Neuronal stem cell (in vitro differentiated cells): ENCODE results near the gene ZNF669.
A peak's percentile ranks its signal among the peaks of the same experiment; 100 is the strongest.

Experiments used
- DNase-seq: peaks from one replicate; pipeline ENCODE4 v3.0.0-alpha.2; 2013; ENCODE audit warnings: low spot score
- H2AFZ ChIP-seq: one replicate; pipeline ENCODE4 v1.6.1; 2013; ENCODE audit warnings: mild to moderate bottlenecking, low read length, inconsistent platforms
- H2AK5ac ChIP-seq: 2 replicates; pipeline ENCODE4 v1.6.1; 2013; ENCODE audit warnings: low read depth, mild to moderate bottlenecking, inconsistent platforms, low read length, moderate library complexity, mixed read lengths
- H2BK120ac ChIP-seq: 2 replicates; pipeline ENCODE4 v1.6.1; 2013; ENCODE audit warnings: low read depth, mild to moderate bottlenecking, inconsistent platforms, low read length, moderate library complexity, mixed read lengths
- H2BK12ac ChIP-seq: one replicate; pipeline ENCODE4 v1.6.1; 2013; ENCODE audit warnings: low read length, inconsistent platforms
- H2BK15ac ChIP-seq: 2 replicates; pipeline ENCODE4 v1.6.1; 2013; ENCODE audit warnings: mild to moderate bottlenecking, low read length, inconsistent platforms, mixed read lengths
- H2BK5ac ChIP-seq: one replicate; pipeline ENCODE4 v1.6.1; 2013; ENCODE audit warnings: inconsistent platforms, mild to moderate bottlenecking, low read length, moderate library complexity
- H3K14ac ChIP-seq: one replicate; pipeline ENCODE4 v1.6.1; 2013; ENCODE audit warnings: low read length, inconsistent platforms
- H3K18ac ChIP-seq: 2 replicates; pipeline ENCODE4 v1.6.1; 2013; ENCODE audit warnings: low read length, inconsistent platforms
- H3K23ac ChIP-seq: 2 replicates; pipeline ENCODE4 v1.6.1; 2013; ENCODE audit warnings: low read depth, mild to moderate bottlenecking, mixed read lengths, low read length, inconsistent platforms; ENCODE audit not compliant: poor library complexity
- H3K27ac ChIP-seq: replicated peaks from 3 replicates; pipeline ENCODE4 v1.5.1; 2013; ENCODE audit warnings: low read length, inconsistent platforms
- H3K27me3 ChIP-seq, 3 experiments: 2 replicates each; pipeline ENCODE4 v1.6.1; 2013; ENCODE audit warnings: low read length in 3 of 3, mild to moderate bottlenecking in 2 of 3, inconsistent platforms in 1 of 3, low read depth in 1 of 3, mixed read lengths in 1 of 3, moderate library complexity in 1 of 3; ENCODE audit not compliant: control insufficient read depth in 3 of 3, insufficient read depth in 3 of 3
- H3K36me3 ChIP-seq, 2 donors: replicated peaks in 1 of 2; 2 replicates each; pipeline ENCODE4 v1.6.1; 2013; ENCODE audit warnings: low read length in 2 of 2; ENCODE audit not compliant: control insufficient read depth in 2 of 2, insufficient read depth in 2 of 2
- H3K4ac ChIP-seq: 2 replicates; pipeline ENCODE4 v1.6.1; 2013; ENCODE audit warnings: inconsistent platforms, mild to moderate bottlenecking, low read length, moderate library complexity
- H3K4me1 ChIP-seq, 2 donors: 1 replicate in 1 of 2; 2 replicates in 1 of 2; pipeline ENCODE4 v1.6.1; 2013; ENCODE audit warnings: low read length in 2 of 2, low read depth in 1 of 2; ENCODE audit not compliant: control insufficient read depth in 2 of 2, insufficient read depth in 1 of 2
- H3K4me2 ChIP-seq: one replicate; pipeline ENCODE4 v1.6.1; 2013; ENCODE audit warnings: mild to moderate bottlenecking, low read length, inconsistent platforms; ENCODE audit not compliant: insufficient read depth, poor library complexity, severe bottlenecking
- H3K4me3 ChIP-seq, 2 donors: 2 replicates each; pipeline ENCODE4 v1.5.1; 2013; ENCODE audit warnings: low read length in 2 of 2, mild to moderate bottlenecking in 2 of 2, inconsistent platforms in 1 of 2, moderate library complexity in 1 of 2
- H3K79me1 ChIP-seq: one replicate; pipeline ENCODE4 v1.6.1; 2013; ENCODE audit warnings: low read depth, mild to moderate bottlenecking, inconsistent platforms, low read length, moderate library complexity
- H3K9ac ChIP-seq: one replicate; pipeline ENCODE4 v1.6.1; 2013; ENCODE audit warnings: mild to moderate bottlenecking, low read depth, low read length, inconsistent platforms; ENCODE audit not compliant: poor library complexity
- H3K9me3 ChIP-seq, 2 donors: replicated peaks in 1 of 2; 2 replicates each; pipeline versions ENCODE3 to v1.6.1; 2013; ENCODE audit warnings: low read length in 2 of 2, mild to moderate bottlenecking in 2 of 2, inconsistent platforms in 1 of 2, low read depth in 1 of 2, mixed read lengths in 1 of 2, moderate library complexity in 1 of 2; ENCODE audit not compliant: control insufficient read depth in 2 of 2, insufficient read depth in 1 of 2
- H4K8ac ChIP-seq: one replicate; pipeline ENCODE4 v1.6.1; 2013; ENCODE audit warnings: low read depth, mild to moderate bottlenecking, inconsistent platforms, low read length, moderate library complexity
- H4K91ac ChIP-seq: one replicate; pipeline ENCODE4 v1.6.1; 2013; ENCODE audit warnings: low read length, low read depth, mild to moderate bottlenecking, inconsistent platforms; ENCODE audit not compliant: poor library complexity
- WGBS, 2 donors: extraction: QIAGEN DNeasy Blood & Tissue Kit; methylation state at CpG; one replicate each; pipeline ENCODE4 v1.1.7; 2013; ENCODE audit warnings: missing lambda C conversion rate in 2 of 2, mixed read lengths in 1 of 2; ENCODE audit not compliant: insufficient read length in 2 of 2, insufficient replicate concordance in 1 of 2; ENCODE audit errors: extremely low coverage in 2 of 2; 5-methylcytosine and 5-hydroxymethylcytosine counted together

ZNF669 gene

GRCh38 chr1:247114351-247115140 lies 10.4 kb upstream of the ZNF669 start:
- H2BK120ac ChIP-seq: no peak overlapping the region
- no peak overlapping the region for H2BK5ac ChIP-seq
- peak overlapping the region; percentile 23 for H3K4ac ChIP-seq
- H2BK15ac ChIP-seq: peak overlapping the region; percentile 37
- H3K14ac ChIP-seq: no peak overlapping the region
- peak overlapping the region; percentile 65 for H3K23ac ChIP-seq
- no peak overlapping the region for H3K27ac ChIP-seq
- no peak overlapping the region for H3K4me3 ChIP-seq
- H3K18ac ChIP-seq: peak overlapping the region; percentile 38
- H4K8ac ChIP-seq: no peak overlapping the region
- no peaks in the 10 kb centered on the region for H3K9me3 ChIP-seq
- WGBS, 2 donors: no CpG with 5 or more reads among the region's 13 CpGs
- no peak for DNase-seq
- no peak overlapping the region for H2BK12ac ChIP-seq
- peaks cover 0 to 7% of the 10 kb centered on the region in 2 donors for H3K4me1 ChIP-seq
- H3K36me3 ChIP-seq: no peaks in the 10 kb centered on the region
- H2AFZ ChIP-seq: no peak overlapping the region
- no peak overlapping the region for H4K91ac ChIP-seq
- peaks cover 2% of the 10 kb centered on the region for H3K79me1 ChIP-seq
- no peak overlapping the region for H3K4me2 ChIP-seq
- H3K9ac ChIP-seq: no peak overlapping the region
- peaks cover 0 to 10% (median 2%) of the 10 kb centered on the region in 3 experiments for H3K27me3 ChIP-seq
- peak overlapping the region; percentile 46 for H2AK5ac ChIP-seq

- Histone ChIP-seq H3K14ac (no peak overlapping the region), H3K27ac (no peak overlapping the region), H4K91ac (no peak overlapping the region), H3K27me3 (peaks cover 0 to 10% (median 2%) of the 10 kb centered on the region in 3 experiments), H2BK15ac (no peak overlapping the region), H3K9me3 (no peaks in the 10 kb centered on the region), H2BK12ac (no peak overlapping the region), H3K4ac (no peak overlapping the region), H4K8ac (no peak overlapping the region), H2BK120ac (no peak overlapping the region), H3K4me3 (no peak overlapping the region), H3K79me1 (peaks cover 2% of the 10 kb centered on the region), H3K9ac (no peak overlapping the region), H2BK5ac (no peak overlapping the region), H3K36me3 (no peaks in the 10 kb centered on the region), H2AK5ac (no peak overlapping the region), H3K23ac (no peak overlapping the region), H3K4me2 (no peak overlapping the region), H3K4me1 (peaks cover 0 to 7% of the 10 kb centered on the region in 2 donors), H3K18ac (no peak overlapping the region), H2AFZ (no peak overlapping the region)
- WGBS, 2 donors: no CpG with 5 or more reads among the region's 5 CpGs
- no peak for DNase-seq
These were observed 9.6 kb upstream of the ZNF669 start for GRCh38 chr1:247113733-247114271.

GRCh38 chr1:247113094-247113497 lies 8.9 kb upstream of the ZNF669 start:
- WGBS, 2 donors: no CpG with 5 or more reads among the region's 5 CpGs
- H3K14ac ChIP-seq: no peak overlapping the region
- H3K36me3 ChIP-seq: no peaks in the 10 kb centered on the region
- H3K23ac ChIP-seq: no peak overlapping the region
- H2BK120ac ChIP-seq: no peak overlapping the region
- no peak overlapping the region for H3K4me2 ChIP-seq
- H3K27ac ChIP-seq: no peak overlapping the region
- no peak overlapping the region for H3K4ac ChIP-seq
- no peak overlapping the region for H2AK5ac ChIP-seq
- peak overlapping the region; percentile 100 for H2AFZ ChIP-seq
- H3K4me3 ChIP-seq: no peak overlapping the region
- H4K91ac ChIP-seq: no peak overlapping the region
- H2BK12ac ChIP-seq: no peak overlapping the region
- no peak overlapping the region for H3K9ac ChIP-seq
- H2BK5ac ChIP-seq: no peak overlapping the region
- no peak for DNase-seq
- peaks cover 0 to 10% (median 2%) of the 10 kb centered on the region in 3 experiments for H3K27me3 ChIP-seq
- H2BK15ac ChIP-seq: peak overlapping the region; percentile 85
- no peak overlapping the region for H3K18ac ChIP-seq
- no peaks in the 10 kb centered on the region for H3K9me3 ChIP-seq
- H3K4me1 ChIP-seq: peaks cover 0 to 7% of the 10 kb centered on the region in 2 donors
- peaks cover 2% of the 10 kb centered on the region for H3K79me1 ChIP-seq
- H4K8ac ChIP-seq: no peak overlapping the region

GRCh38 chr1:247112479-247112781 lies 8.3 kb upstream of the ZNF669 start:
- H3K4ac ChIP-seq: peak overlapping the region; percentile 11
- no peak overlapping the region for H2BK12ac ChIP-seq
- no peaks in the 10 kb centered on the region for H3K9me3 ChIP-seq
- H3K27ac ChIP-seq: no peak overlapping the region
- no CpG with 5 or more reads among the region's 9 CpGs for WGBS, 2 donors
- H3K4me3 ChIP-seq: peak overlapping the region; percentile 55 to 88
- peak overlapping the region; percentile 98 for H3K9ac ChIP-seq
- no peak for DNase-seq
- no peak overlapping the region for H2BK5ac ChIP-seq
- peak overlapping the region; percentile 85 for H2BK15ac ChIP-seq
- H3K4me2 ChIP-seq: peak overlapping the region; percentile 99
- peak overlapping the region; percentile 25 for H2AK5ac ChIP-seq
- H3K36me3 ChIP-seq: no peaks in the 10 kb centered on the region
- peaks cover 0 to 10% (median 2%) of the 10 kb centered on the region in 3 experiments for H3K27me3 ChIP-seq
- peak overlapping the region; percentile 99 for H3K18ac ChIP-seq
- peaks cover 0 to 7% of the 10 kb centered on the region in 2 donors for H3K4me1 ChIP-seq
- H2BK120ac ChIP-seq: peak overlapping the region; percentile 5
- peaks cover 2% of the 10 kb centered on the region for H3K79me1 ChIP-seq
- no peak overlapping the region for H4K8ac ChIP-seq
- no peak overlapping the region for H3K14ac ChIP-seq
- H2AFZ ChIP-seq: peak overlapping the region; percentile 100
- peak overlapping the region; percentile 96 for H3K23ac ChIP-seq
- H4K91ac ChIP-seq: no peak overlapping the region
